Stimulated activated CD4-positive, alpha-beta T cell treated with anti-CD3 and anti-CD28 coated beads, Interleukin-1b, Interleukin-23, amount 100 ng/mL, for 24 hours (primary cell): Measurements from ENCODE around the gene ADARB2.
"Not testable (repeated sequence)": the region's sequence is repeated elsewhere in the genome, so short reads cannot be mapped to it uniquely, and the experiment has no call there.

Experiments used
- DNase-seq, 4 experiments: peaks; one replicate each; pipeline ENCODE4 v3.0.0-alpha.2; 2020; ENCODE audit warnings: low read depth in 4 of 4, low spot score in 1 of 4

ADARB2 gene

GRCh38 chr10:1274111-1274661 lies 463.1 kb downstream of the ADARB2 start:
- DNase-seq, result no peak

- DNase-seq, result no peak
These were observed 463.8 kb downstream of the ADARB2 start for GRCh38 chr10:1273372-1274105.

- no peak for DNase-seq
These were observed 464.6 kb downstream of the ADARB2 start for GRCh38 chr10:1272777-1273161.

GRCh38 chr10:1272079-1272776 lies 465.1 kb downstream of the ADARB2 start:
- no peak for DNase-seq

- no peak for DNase-seq
These were observed 466.4 kb downstream of the ADARB2 start for GRCh38 chr10:1270906-1271305.

GRCh38 chr10:1270490-1270889 lies 466.8 kb downstream of the ADARB2 start:
- DNase-seq, result no peak

- no peak for DNase-seq
These were observed 468.5 kb downstream of the ADARB2 start for GRCh38 chr10:1268831-1269230.

GRCh38 chr10:1267568-1267967 lies 469.8 kb downstream of the ADARB2 start:
- no peak for DNase-seq

GRCh38 chr10:1267148-1267547 lies 470.2 kb downstream of the ADARB2 start:
- DNase-seq, result no peak

GRCh38 chr10:1266033-1266802 lies 471.1 kb downstream of the ADARB2 start:
- DNase-seq, result no peak

GRCh38 chr10:1264001-1264400 lies 473.3 kb downstream of the ADARB2 start:
- no peak for DNase-seq

- no peak for DNase-seq
These were observed 480.1 kb downstream of the ADARB2 start for GRCh38 chr10:1257274-1257673.

GRCh38 chr10:1256432-1256725 lies 480.9 kb downstream of the ADARB2 start:
- DNase-seq, result no peak

GRCh38 chr10:1255600-1256431 lies 481.5 kb downstream of the ADARB2 start:
- DNase-seq, result no peak

- no peak for DNase-seq
These were observed 482.2 kb downstream of the ADARB2 start for GRCh38 chr10:1255118-1255517.

- DNase-seq, result no peak
These were observed 483.6 kb downstream of the ADARB2 start for GRCh38 chr10:1253523-1254353.

- DNase-seq, result no peak
These were observed 485.6 kb downstream of the ADARB2 start for GRCh38 chr10:1251769-1252168.

- DNase-seq, result no peak
These were observed 488.0 kb downstream of the ADARB2 start for GRCh38 chr10:1249142-1249920.

GRCh38 chr10:1248262-1248630 lies 489.1 kb downstream of the ADARB2 start:
- not testable (repeated sequence) for DNase-seq
